MM.1S (cell line): ENCODE measurements around the gene SPRR1B.

Experiments used
- DNase-seq: peaks from one replicate; pipeline ENCODE4 v3.0.0-alpha.2; 2015
- H2AFZ ChIP-seq: fragments of 300-600 bp; sonication (generic); 2 replicates; pipeline ENCODE4 v1.6.0; 2016; ENCODE audit warnings: antibody characterized with exemption, low read length
- H3F3A ChIP-seq: fragments of 300-600 bp; sonication (generic); 2 replicates; pipeline ENCODE4 v1.6.1; 2016; ENCODE audit warnings: mild to moderate bottlenecking, antibody characterized with exemption, low read length, moderate library complexity, mixed read lengths; ENCODE audit not compliant: insufficient read depth
- H3K27ac ChIP-seq: fragments of 300-600 bp; sonication (generic); 2 replicates; pipeline ENCODE4 v1.5.1; 2016; ENCODE audit warnings: mild to moderate bottlenecking, low read length
- H3K27me3 ChIP-seq: fragments of 300-600 bp; sonication (generic); replicated peaks from 2 replicates; pipeline ENCODE4 v1.6.0; 2016; ENCODE audit warnings: low read length; ENCODE audit not compliant: insufficient read depth
- H3K36me3 ChIP-seq: fragments of 300-600 bp; sonication (generic); replicated peaks from 2 replicates; pipeline ENCODE4 v1.6.1; 2016; ENCODE audit warnings: mild to moderate bottlenecking, low read length, mixed read lengths; ENCODE audit not compliant: insufficient read depth
- H3K4me1 ChIP-seq: fragments of 300-600 bp; sonication (generic); 2 replicates; pipeline ENCODE4 v1.6.1; 2016; ENCODE audit warnings: low read length, mixed read lengths
- H3K4me2 ChIP-seq: fragments of 300-600 bp; sonication (generic); 2 replicates; pipeline ENCODE4 v1.6.0; 2016; ENCODE audit warnings: low read depth, low read length
- H3K4me3 ChIP-seq: fragments of 300-600 bp; sonication (generic); 2 replicates; pipeline ENCODE4 v1.5.1; 2016; ENCODE audit warnings: low read length, mixed read lengths
- H3K79me2 ChIP-seq: fragments of 300-600 bp; sonication (generic); 2 replicates; pipeline ENCODE4 v1.6.1; 2016; ENCODE audit warnings: mixed run types, low read length, mixed read lengths
- H3K9ac ChIP-seq: fragments of 300-600 bp; sonication (generic); 2 replicates; pipeline ENCODE4 v1.6.1; 2016; ENCODE audit warnings: low read length, mixed read lengths
- H3K9me2 ChIP-seq: fragments of 300-600 bp; sonication (generic); replicated peaks from 2 replicates; pipeline ENCODE4 v1.6.1; 2016; ENCODE audit warnings: mild to moderate bottlenecking, low read length, mixed read lengths; ENCODE audit not compliant: insufficient read depth
- H3K9me3 ChIP-seq: fragments of 300-600 bp; sonication (generic); replicated peaks from 2 replicates; pipeline ENCODE4 v1.6.1; 2016; ENCODE audit warnings: mild to moderate bottlenecking, low read length, mixed read lengths; ENCODE audit not compliant: insufficient read depth
- H4K20me1 ChIP-seq: fragments of 300-600 bp; sonication (generic); 2 replicates; pipeline ENCODE4 v1.6.1; 2016; ENCODE audit warnings: mild to moderate bottlenecking, low read length, moderate library complexity, mixed read lengths; ENCODE audit not compliant: insufficient read depth
- EZH2 ChIP-seq: fragments of 300-600 bp; sonication (generic); optimal IDR thresholded peaks from 2 replicates; pipeline ENCODE3; 2017; ENCODE audit warnings: low read depth, mild to moderate bottlenecking, antibody characterized with exemption, low read length, mixed read lengths
- EZH2phosphoT487 ChIP-seq: fragments of 300-600 bp; sonication (generic); IDR thresholded peaks from 2 replicates; pipeline ENCODE4 v1.6.1; 2018; ENCODE audit warnings: antibody characterized with exemption, low read length
- TF ChIP-seq, protein P1 (sequence below): fragments of 300-600 bp; sonication (generic); IDR thresholded peaks from 2 replicates; pipeline ENCODE4 v1.5.1; 2016; ENCODE audit warnings: antibody characterized with exemption, low read length, mixed read lengths

The SPRR1B gene

DNA sequence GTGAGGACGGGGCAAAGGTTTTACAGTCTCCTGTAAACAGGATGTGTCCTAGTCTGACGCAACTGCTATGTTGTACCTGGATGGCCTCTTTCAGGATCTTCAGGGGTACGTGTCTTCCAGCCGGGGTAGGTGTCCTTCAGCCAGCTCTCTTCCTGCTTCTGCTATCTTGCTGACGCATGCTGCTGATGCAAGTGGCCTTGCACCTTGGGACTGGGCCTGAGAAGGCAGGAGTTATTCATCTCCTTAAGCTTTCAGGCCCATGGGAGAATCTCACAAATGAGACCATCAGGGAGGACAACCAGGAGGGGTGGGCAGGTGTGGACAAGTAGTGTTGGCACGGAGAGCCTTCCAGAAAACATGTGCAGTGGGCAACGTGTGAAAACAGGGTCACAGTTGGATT lies 7.9 kb upstream of the SPRR1B start:
- Histone ChIP-seq H3K4me3 (no peak overlapping the region), H3K9ac (no peak overlapping the region), H4K20me1 (no peaks in the 10 kb centered on the region), H3K4me1 (no peaks in the 10 kb centered on the region), H3F3A (no peaks in the 10 kb centered on the region), H3K36me3 (no peaks in the 10 kb centered on the region), H3K27me3 (no peaks in the 10 kb centered on the region), H3K4me2 (no peak overlapping the region), H3K9me3 (no peaks in the 10 kb centered on the region), H3K9me2 (no peaks in the 10 kb centered on the region), H2AFZ (no peak overlapping the region), H3K79me2 (no peaks in the 10 kb centered on the region), H3K27ac (no peak overlapping the region)
- TF ChIP-seq EZH2 (no peak), EZH2phosphoT487 (no peak)
- TF ChIP-seq, protein P1, sequence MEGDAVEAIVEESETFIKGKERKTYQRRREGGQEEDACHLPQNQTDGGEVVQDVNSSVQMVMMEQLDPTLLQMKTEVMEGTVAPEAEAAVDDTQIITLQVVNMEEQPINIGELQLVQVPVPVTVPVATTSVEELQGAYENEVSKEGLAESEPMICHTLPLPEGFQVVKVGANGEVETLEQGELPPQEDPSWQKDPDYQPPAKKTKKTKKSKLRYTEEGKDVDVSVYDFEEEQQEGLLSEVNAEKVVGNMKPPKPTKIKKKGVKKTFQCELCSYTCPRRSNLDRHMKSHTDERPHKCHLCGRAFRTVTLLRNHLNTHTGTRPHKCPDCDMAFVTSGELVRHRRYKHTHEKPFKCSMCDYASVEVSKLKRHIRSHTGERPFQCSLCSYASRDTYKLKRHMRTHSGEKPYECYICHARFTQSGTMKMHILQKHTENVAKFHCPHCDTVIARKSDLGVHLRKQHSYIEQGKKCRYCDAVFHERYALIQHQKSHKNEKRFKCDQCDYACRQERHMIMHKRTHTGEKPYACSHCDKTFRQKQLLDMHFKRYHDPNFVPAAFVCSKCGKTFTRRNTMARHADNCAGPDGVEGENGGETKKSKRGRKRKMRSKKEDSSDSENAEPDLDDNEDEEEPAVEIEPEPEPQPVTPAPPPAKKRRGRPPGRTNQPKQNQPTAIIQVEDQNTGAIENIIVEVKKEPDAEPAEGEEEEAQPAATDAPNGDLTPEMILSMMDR = no peak
- DNase-seq = no peak

DNA sequence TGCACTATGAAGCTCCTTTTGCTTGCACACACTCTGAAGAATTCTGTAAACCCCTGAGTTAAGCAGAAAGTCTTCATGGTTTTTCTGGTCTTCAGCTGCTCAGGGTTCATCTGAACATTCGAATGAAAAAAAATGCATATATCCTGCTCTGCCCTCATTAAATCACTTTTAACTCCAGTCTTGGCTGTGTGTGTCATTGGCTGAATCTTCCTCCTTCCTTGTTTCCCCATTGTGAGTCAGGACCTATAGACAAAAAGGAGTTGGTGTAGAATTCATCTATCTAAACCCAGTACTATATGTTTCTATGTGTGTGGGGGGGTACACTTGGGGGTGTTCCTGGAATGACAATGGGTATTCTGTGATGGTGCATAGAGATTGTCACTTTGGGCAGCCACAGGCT lies 6.6 kb upstream of the SPRR1B start:
- no peaks in the 10 kb centered on the region for H3F3A ChIP-seq
- H3K36me3 ChIP-seq = no peaks in the 10 kb centered on the region
- H3K27me3 ChIP-seq = no peaks in the 10 kb centered on the region
- no peaks in the 10 kb centered on the region for H4K20me1 ChIP-seq
- H3K4me3 ChIP-seq = no peak overlapping the region
- H3K4me1 ChIP-seq = no peaks in the 10 kb centered on the region
- H3K9me2 ChIP-seq = no peaks in the 10 kb centered on the region
- H3K79me2 ChIP-seq = no peaks in the 10 kb centered on the region
- H3K27ac ChIP-seq = no peak overlapping the region
- TF ChIP-seq EZH2 (no peak), EZH2phosphoT487 (no peak)
- TF ChIP-seq, protein P1 = no peak
- DNase-seq = no peak
- H3K4me2 ChIP-seq = no peak overlapping the region
- no peak overlapping the region for H2AFZ ChIP-seq
- H3K9ac ChIP-seq = no peak overlapping the region
- H3K9me3 ChIP-seq = no peaks in the 10 kb centered on the region

- H3F3A ChIP-seq = no peaks in the 10 kb centered on the region
Observed at GRCh38 chr1:153025797-153026196, 5.2 kb upstream of the SPRR1B start.

More at GRCh38 chr1:153025797-153026196, 5.2 kb upstream of the SPRR1B start:
- Histone ChIP-seq H3K79me2 (no peaks in the 10 kb centered on the region), H4K20me1 (no peaks in the 10 kb centered on the region), H3K4me3 (no peak overlapping the region), H3K4me1 (no peaks in the 10 kb centered on the region), H3K4me2 (no peak overlapping the region), H3K36me3 (no peaks in the 10 kb centered on the region), H3K9me3 (no peaks in the 10 kb centered on the region), H2AFZ (no peak overlapping the region), H3K27ac (no peak overlapping the region), H3K9ac (no peak overlapping the region), H3K27me3 (no peaks in the 10 kb centered on the region), H3K9me2 (no peaks in the 10 kb centered on the region)
- TF ChIP-seq, protein P1 = no peak
- TF ChIP-seq EZH2 (no peak), EZH2phosphoT487 (no peak)
- no peak for DNase-seq
